Measurements from ENCODE around the gene SPINK13.
A peak's percentile ranks its signal among the peaks of the same experiment; 100 is the strongest.
"Not testable (repeated sequence)": the region's sequence is repeated elsewhere in the genome, so short reads cannot be mapped to it uniquely, and the experiment has no call there.

Gene SPINK13

GRCh38 chr5:148267962-148268361 is 632 bp upstream of the SPINK13 start:
- H3K36me3 ChIP-seq (ENCODE audit: insufficient read depth, low read length): no peaks in the 10 kb centered on the region
- no peaks in the 10 kb centered on the region for H3K4me1 ChIP-seq (ENCODE audit: insufficient read depth, low read length, severe bottlenecking)

GRCh38 chr5:148275129-148275528 is 6.5 kb downstream of the SPINK13 start:
- H3K36me3 ChIP-seq (ENCODE audit: insufficient read depth, low read length); H3K4me2 ChIP-seq (ENCODE audit: low read length); H3K79me2 ChIP-seq (ENCODE audit: insufficient read depth, low read length); H3K4me1 ChIP-seq (ENCODE audit: insufficient read depth, low read length, severe bottlenecking); H3K9me3 ChIP-seq (ENCODE audit: low read length); H3K9me2 ChIP-seq (ENCODE audit: low read depth, low read length); H3K9ac ChIP-seq (ENCODE audit: low read length); H2AFZ ChIP-seq (ENCODE audit: low read length); H3K27ac ChIP-seq (ENCODE audit: low read depth, low read length, poor library complexity, severe bottlenecking); H4K20me1 ChIP-seq (ENCODE audit: insufficient read depth, low read length); H3F3A ChIP-seq (ENCODE audit: insufficient read depth, low read length); H3K27me3 ChIP-seq (ENCODE audit: insufficient read depth, low read length); H3K4me3 ChIP-seq (ENCODE audit: low read depth, low read length, poor library complexity, severe bottlenecking): not testable (repeated sequence)

More at GRCh38 chr5:148267962-148268361, 632 bp upstream of the SPINK13 start:
- H3K27ac ChIP-seq (ENCODE audit: low read depth, low read length, poor library complexity, severe bottlenecking): no peak overlapping the region
- no peak overlapping the region for H3K4me3 ChIP-seq (ENCODE audit: low read depth, low read length, poor library complexity, severe bottlenecking)
- no peaks in the 10 kb centered on the region for H4K20me1 ChIP-seq (ENCODE audit: insufficient read depth, low read length)
- H3K79me2 ChIP-seq (ENCODE audit: insufficient read depth, low read length): no peaks in the 10 kb centered on the region
- TF ChIP-seq CTCF (IDR thresholded peaks at IDR 0.05; ENCODE audit: low read length) (no peak), EZH2 (IDR thresholded peaks at IDR 0.05; ENCODE audit: borderline replicate concordance, low read length) (no peak)
- H3K27me3 ChIP-seq (ENCODE audit: insufficient read depth, low read length): no peaks in the 10 kb centered on the region
- no peak overlapping the region for H2AFZ ChIP-seq (ENCODE audit: low read length)
- no peak overlapping the region for H3K4me2 ChIP-seq (ENCODE audit: low read length)
- no peaks in the 10 kb centered on the region for H3F3A ChIP-seq (ENCODE audit: insufficient read depth, low read length)
- H3K9ac ChIP-seq (ENCODE audit: low read length): no peak overlapping the region
- no peaks in the 10 kb centered on the region for H3K9me2 ChIP-seq (ENCODE audit: low read depth, low read length)
- no peaks in the 10 kb centered on the region for H3K9me3 ChIP-seq (ENCODE audit: low read length)

GRCh38 chr5:148280893-148281292 is 12.3 kb downstream of the SPINK13 start:
- H3K27me3 ChIP-seq (ENCODE audit: insufficient read depth, low read length); H3K36me3 ChIP-seq (ENCODE audit: insufficient read depth, low read length); H2AFZ ChIP-seq (ENCODE audit: low read length); H3K27ac ChIP-seq (ENCODE audit: low read depth, low read length, poor library complexity, severe bottlenecking); H3F3A ChIP-seq (ENCODE audit: insufficient read depth, low read length); H3K9me3 ChIP-seq (ENCODE audit: low read length); H3K9me2 ChIP-seq (ENCODE audit: low read depth, low read length); H4K20me1 ChIP-seq (ENCODE audit: insufficient read depth, low read length); H3K79me2 ChIP-seq (ENCODE audit: insufficient read depth, low read length); H3K9ac ChIP-seq (ENCODE audit: low read length): not testable (repeated sequence)
- peak overlapping the region; percentile 31 for H3K4me3 ChIP-seq (ENCODE audit: low read depth, low read length, poor library complexity, severe bottlenecking)
- peaks cover 21% of the 10 kb centered on the region for H3K4me1 ChIP-seq (ENCODE audit: insufficient read depth, low read length, severe bottlenecking)
- H3K4me2 ChIP-seq (ENCODE audit: low read length): peak overlapping the region; percentile 46; the same call in 1 of the 2 replicates

GRCh38 chr5:148281336-148281735 is 12.7 kb downstream of the SPINK13 start:
- H2AFZ ChIP-seq (ENCODE audit: low read length); H3K9me3 ChIP-seq (ENCODE audit: low read length); H3K27ac ChIP-seq (ENCODE audit: low read depth, low read length, poor library complexity, severe bottlenecking); H3K9me2 ChIP-seq (ENCODE audit: low read depth, low read length); H3K9ac ChIP-seq (ENCODE audit: low read length); H3K36me3 ChIP-seq (ENCODE audit: insufficient read depth, low read length); H3K79me2 ChIP-seq (ENCODE audit: insufficient read depth, low read length); H3F3A ChIP-seq (ENCODE audit: insufficient read depth, low read length); H4K20me1 ChIP-seq (ENCODE audit: insufficient read depth, low read length); H3K27me3 ChIP-seq (ENCODE audit: insufficient read depth, low read length): not testable (repeated sequence)
- H3K4me2 ChIP-seq (ENCODE audit: low read length): peak overlapping the region; percentile 46; the same call in 1 of the 2 replicates
- H3K4me1 ChIP-seq (ENCODE audit: insufficient read depth, low read length, severe bottlenecking): peaks cover 21% of the 10 kb centered on the region
- H3K4me3 ChIP-seq (ENCODE audit: low read depth, low read length, poor library complexity, severe bottlenecking): peak overlapping the region; percentile 31

Data from OCI-LY1 (cell line).